ENCODE results near the gene BCLAF1. TPM values are rescaled to one million over a fixed set of nuclear protein-coding genes. Genes with fewer than 3 reads are reported as not detected.

BCLAF1 gene
- total and polyA plus RNA-seq, 3 donors from 2014 or later, result 39.0 to 188 (median 167) TPM

GRCh38 chr6:136274062-136274461 lies 15.6 kb downstream of the BCLAF1 start:
- Histone ChIP-seq H3K4me1 (no peaks in the 10 kb centered on the region), H3K4me3 (no peak overlapping the region), H3K36me3 (ENCODE audit: low read depth, missing control alignments) (no peaks in the 10 kb centered on the region), H3K9me3 (no peaks in the 10 kb centered on the region), H3K27me3 (no peaks in the 10 kb centered on the region), H3K27ac (no peak overlapping the region)
- TF ChIP-seq CTCF (IDR thresholded peaks at IDR 0.05), result no peak
- intact Hi-C loops (cut with DNase I; ENCODE audit: low total_unique reads), result no loop called here
- 80 to 88% methylated on average over 1 of the region's 1 CpG for WGBS, 2 donors
- no peak for DNase-seq

- H3K36me3 ChIP-seq (ENCODE audit: low read depth, missing control alignments), result no peaks in the 10 kb centered on the region
- H3K27ac ChIP-seq, result no peak overlapping the region
- no peak for TF ChIP-seq CTCF (IDR thresholded peaks at IDR 0.05)
- no peak for DNase-seq
- H3K27me3 ChIP-seq, result no peaks in the 10 kb centered on the region
- 93 to 96% methylated on average over 1 of the region's 1 CpG for WGBS, 2 donors
- H3K4me1 ChIP-seq, result no peaks in the 10 kb centered on the region
- no peaks in the 10 kb centered on the region for H3K9me3 ChIP-seq
- H3K4me3 ChIP-seq, result no peak overlapping the region
- intact Hi-C loops (cut with DNase I; ENCODE audit: low total_unique reads), result no loop called here
These were observed 24.5 kb downstream of the BCLAF1 start for GRCh38 chr6:136265101-136265500.

GRCh38 chr6:136262940-136263339 lies 26.7 kb downstream of the BCLAF1 start:
- H3K27ac ChIP-seq, result no peak overlapping the region
- TF ChIP-seq CTCF (IDR thresholded peaks at IDR 0.05), result no peak
- TF ChIP-seq POLR2A (IDR thresholded peaks at IDR 0.05), result no peak
- H3K36me3 ChIP-seq (ENCODE audit: low read depth, missing control alignments), result no peaks in the 10 kb centered on the region
- intact Hi-C loops (cut with DNase I; ENCODE audit: low total_unique reads), result no loop called here
- DNase-seq, result no peak
- no peak overlapping the region for H3K4me3 ChIP-seq
- H3K27me3 ChIP-seq, result no peaks in the 10 kb centered on the region
- WGBS, 2 donors, result 62 to 100% methylated on average over 1 of the region's 1 CpG
- no peaks in the 10 kb centered on the region for H3K9me3 ChIP-seq
- no peaks in the 10 kb centered on the region for H3K4me1 ChIP-seq

GRCh38 chr6:136254851-136255466 lies 34.7 kb downstream of the BCLAF1 start:
- Histone ChIP-seq H3K4me1 (peaks cover 6% of the 10 kb centered on the region), H3K36me3 (ENCODE audit: low read depth, missing control alignments) (no peaks in the 10 kb centered on the region), H3K27ac (no peak overlapping the region), H3K4me3 (no peak overlapping the region), H3K9me3 (no peaks in the 10 kb centered on the region), H3K27me3 (no peaks in the 10 kb centered on the region)
- no peak for TF ChIP-seq POLR2A (IDR thresholded peaks at IDR 0.05)
- no peak for TF ChIP-seq CTCF (IDR thresholded peaks at IDR 0.05)
- intact Hi-C loops (cut with DNase I; ENCODE audit: low total_unique reads), result no loop called here
- no peak for DNase-seq

GRCh38 chr6:136253734-136254133 lies 35.9 kb downstream of the BCLAF1 start:
- Histone ChIP-seq H3K27ac (no peak overlapping the region), H3K27me3 (no peaks in the 10 kb centered on the region), H3K36me3 (ENCODE audit: low read depth, missing control alignments) (no peaks in the 10 kb centered on the region), H3K4me1 (peaks cover 14% of the 10 kb centered on the region), H3K9me3 (no peaks in the 10 kb centered on the region), H3K4me3 (no peak overlapping the region)
- no peak for DNase-seq
- 57 to 61% methylated on average over 6 of the region's 6 CpGs for WGBS, 2 donors
- intact Hi-C loops (cut with DNase I; ENCODE audit: low total_unique reads), result no loop called here
- TF ChIP-seq CTCF (IDR thresholded peaks at IDR 0.05), result no peak
- no peak for TF ChIP-seq POLR2A (IDR thresholded peaks at IDR 0.05)

Measured in testis (tissue), 3 donors.